GM19193 (cell line): ENCODE data around the gene FXYD5.

Experiments
- POLR2A ChIP-seq: IDR thresholded peaks from 4 replicates; pipeline ENCODE4 v1.6.1; 2011; ENCODE audit not compliant: insufficient read depth, insufficient read length; ENCODE audit errors: extremely low read depth

FXYD5 gene

DNA sequence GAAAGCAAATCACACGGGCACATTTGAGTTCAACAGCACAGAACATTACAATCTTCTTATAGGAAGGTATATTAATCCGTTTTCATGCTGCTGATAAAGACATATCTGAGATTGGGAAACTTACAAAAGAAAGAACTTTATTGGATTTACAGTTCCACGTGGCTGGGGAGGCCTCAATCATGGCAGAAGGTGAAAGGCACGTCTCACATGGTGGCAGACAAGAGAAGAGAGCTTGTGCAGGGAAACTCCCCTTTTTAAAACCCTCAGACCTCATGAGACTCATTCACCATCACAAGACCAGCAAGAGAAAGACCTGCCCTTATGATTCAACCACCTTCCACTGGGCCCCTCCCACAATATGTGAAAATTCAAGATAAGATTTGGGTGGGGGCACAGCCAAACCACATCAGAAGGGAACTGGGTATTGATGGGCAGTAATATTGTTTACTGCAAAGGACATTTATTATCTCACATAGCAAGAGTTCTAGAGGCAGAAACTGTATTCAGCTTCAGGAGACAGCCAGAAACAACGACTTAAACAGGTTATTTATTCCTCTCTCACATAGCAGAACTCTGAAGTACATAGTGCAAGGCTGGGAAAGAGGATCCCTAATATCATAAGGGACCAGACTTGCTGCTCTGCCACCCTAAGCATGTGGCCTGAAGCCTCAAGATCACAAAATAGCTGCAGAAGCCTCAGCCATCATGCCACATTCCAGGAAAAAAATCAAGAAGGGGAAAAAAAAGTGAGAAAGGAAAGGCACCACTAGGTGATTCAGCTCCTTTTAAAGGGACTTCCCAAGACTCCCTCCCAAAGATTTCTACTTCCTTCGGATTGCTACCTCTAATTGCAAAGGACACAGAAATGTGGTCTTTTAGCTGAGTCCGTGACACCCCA is 23.1 kb downstream of the FXYD5 start:
- TF ChIP-seq POLR2A, result no peak

DNA sequence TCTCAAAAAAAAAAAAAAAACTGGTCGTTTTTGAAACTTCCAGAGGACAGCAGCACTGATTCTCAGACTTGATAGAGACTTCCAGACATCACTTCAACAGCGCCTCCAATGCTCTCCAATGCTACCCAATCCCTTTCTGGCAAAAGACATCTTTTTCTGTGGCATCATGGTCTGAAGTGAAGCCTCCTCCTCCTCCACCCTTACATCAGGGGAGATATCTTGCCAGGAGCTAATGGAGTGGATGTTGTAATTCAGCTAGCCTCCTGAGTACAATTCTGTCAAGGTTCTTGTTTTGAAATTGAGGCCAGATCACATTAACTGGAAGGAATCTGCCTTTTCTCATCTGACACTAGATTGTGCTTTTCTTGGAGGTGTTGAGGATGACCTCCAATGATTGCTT is 24.2 kb downstream of the FXYD5 start:
- TF ChIP-seq POLR2A, result no peak

DNA sequence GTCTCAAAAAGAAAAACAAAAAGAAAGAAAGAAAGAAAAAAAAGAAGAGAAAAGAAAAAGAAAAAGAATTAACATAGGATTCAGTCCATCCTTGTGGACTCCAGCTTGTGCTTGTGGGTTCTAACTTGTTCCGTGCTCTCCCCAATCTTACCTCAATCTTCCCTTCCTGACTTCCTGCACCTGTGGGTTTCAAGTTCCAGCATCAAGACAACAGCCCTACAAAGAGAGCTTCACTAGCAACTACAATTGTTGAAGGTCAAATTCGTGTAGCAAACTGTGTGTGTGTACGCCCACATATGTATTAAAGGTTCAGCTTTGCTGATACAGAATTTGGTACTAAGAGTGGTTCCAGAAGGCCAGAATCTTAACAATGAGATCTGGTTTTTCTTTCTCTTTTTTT is 25.3 kb downstream of the FXYD5 start:
- no peak for TF ChIP-seq POLR2A

DNA sequence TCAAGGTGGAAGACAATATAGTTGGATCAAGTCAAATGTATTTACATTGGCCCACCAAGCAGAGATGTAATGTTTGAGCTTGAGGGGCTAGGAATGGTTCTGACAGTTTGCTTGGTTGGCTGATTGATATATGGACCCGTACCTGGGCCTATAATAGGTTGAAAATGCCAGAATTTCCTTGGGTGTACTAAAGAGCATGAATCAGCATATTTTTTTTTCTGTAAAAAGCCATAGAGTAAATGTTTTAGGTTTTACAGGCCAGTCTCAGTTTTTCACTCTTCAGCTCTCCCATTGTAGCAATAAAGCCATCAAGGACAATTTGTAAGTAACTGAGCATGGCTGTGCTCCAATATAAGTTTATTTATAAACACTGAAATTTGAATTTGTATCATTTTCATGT is 26.9 kb downstream of the FXYD5 start:
- TF ChIP-seq POLR2A, result no peak

DNA sequence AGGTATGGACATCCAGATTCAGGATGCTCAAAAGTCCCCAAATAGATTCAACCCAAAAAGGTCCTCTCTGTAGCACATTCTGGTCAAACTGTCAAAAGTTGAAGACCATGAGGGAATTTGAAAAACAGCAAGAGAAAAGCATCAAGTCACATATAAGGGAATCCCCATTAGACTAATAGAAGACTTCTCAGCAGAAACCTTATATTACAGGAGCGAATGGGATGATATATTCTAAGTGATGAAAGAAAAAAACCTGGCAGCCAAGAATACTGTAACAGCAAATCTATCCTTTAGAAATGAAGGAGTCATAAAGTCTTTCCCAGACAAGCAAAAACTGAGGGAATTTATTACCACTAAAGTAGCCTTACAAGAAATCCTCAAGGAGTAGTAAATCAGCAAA is 29.7 kb downstream of the FXYD5 start:
- TF ChIP-seq POLR2A, result no peak

DNA sequence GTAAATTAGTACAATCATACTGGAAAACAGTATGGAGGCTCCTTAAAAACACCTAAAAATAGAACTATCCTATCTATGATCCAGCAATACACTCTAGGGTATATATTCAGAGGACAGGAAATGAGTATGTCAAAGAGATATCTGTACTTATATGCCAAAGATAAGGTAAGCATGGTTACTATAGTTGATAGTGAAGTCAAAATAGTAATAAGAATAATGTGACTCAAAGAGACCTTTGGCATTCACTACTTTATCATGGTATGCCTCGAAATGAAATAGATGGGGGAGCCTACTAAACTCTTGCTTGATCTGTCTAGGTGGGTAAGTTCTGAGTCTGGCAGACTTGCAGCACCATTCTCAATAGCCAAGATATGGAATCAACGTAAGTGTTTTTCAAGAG is 30.3 kb downstream of the FXYD5 start:
- no peak for TF ChIP-seq POLR2A

DNA sequence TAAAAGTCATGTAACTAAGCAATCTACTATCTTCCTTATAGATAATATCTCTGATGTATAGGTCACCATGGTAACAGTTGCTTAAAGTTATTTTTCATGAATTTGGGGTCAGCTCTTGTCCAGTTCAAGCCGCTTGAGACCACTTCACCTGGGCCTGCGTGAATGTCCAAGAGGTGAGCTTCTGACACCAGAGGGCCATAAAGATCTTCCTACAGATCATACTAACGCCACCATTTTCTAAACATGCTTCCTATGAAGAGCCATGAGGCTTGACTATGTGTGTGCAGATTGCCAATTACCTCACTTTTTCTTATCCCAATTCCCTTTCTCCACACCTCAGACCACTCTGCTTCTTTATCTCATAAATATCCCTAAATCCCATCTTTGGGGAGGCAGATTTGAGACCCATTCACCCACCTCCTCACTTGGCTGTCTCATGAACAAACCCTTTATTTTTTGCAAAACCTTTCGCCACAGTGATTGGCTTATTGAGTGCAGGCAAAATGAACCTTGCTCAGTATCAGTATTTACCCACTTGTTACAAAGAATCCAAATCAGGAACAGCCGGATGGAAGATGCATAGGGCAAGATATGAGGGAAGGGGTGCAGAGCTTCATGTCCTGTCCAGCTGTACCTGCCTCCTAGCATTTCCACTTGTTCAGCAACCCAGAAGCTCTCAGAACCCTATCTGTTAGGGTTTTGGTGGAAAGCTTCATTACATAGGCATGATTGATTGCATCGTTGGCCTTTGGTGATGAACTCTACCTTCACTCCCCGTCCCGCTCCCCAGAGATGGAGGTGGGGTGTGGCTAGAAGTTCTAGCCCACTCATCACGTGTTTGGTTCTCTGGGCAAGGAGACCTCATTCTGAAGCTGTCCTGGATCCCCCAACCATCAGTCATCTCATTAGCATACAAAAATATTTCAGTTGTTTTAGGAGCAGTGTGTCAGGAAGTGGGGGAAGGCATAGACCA is 39.8 kb downstream of the FXYD5 start:
- no peak for TF ChIP-seq POLR2A

DNA sequence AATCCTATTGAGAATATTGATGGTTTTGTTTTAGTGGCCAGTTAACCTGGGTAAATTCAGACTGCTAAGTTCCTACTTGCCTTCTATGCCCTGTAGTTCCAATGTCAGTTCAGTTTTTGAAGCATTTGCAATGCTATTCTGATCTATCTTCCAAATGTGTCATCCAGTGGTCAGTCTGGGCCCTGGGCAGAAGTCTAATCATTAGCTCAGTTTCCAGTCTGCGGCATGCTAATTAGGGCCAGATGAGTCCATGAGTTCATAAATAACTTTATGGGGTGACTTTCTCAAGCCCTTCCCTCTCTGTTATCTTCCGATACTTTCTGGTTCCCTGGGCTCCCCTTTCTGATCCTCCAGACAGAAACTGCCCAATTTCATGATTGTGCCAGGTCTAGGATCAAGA is 41.3 kb downstream of the FXYD5 start:
- no peak for TF ChIP-seq POLR2A

DNA sequence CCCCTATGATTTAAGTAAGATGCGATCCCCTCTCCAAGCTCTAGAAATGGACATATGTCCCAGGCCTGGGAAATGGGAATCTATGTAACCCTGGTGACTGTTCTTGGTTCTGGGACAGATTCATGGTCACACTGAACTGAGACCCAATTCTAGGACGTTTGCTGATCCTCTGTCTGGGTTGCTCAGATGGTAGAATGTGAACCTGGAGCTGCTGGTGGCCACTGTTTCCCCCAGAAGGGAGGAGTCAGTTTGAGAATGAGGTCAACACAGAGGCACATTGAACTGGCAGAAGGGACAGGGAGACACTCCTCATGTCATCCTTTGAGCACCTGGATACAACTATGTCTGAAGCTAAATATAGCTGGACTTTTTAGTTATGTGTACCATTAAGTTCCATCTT is 44.9 kb downstream of the FXYD5 start:
- TF ChIP-seq POLR2A, result no peak

DNA sequence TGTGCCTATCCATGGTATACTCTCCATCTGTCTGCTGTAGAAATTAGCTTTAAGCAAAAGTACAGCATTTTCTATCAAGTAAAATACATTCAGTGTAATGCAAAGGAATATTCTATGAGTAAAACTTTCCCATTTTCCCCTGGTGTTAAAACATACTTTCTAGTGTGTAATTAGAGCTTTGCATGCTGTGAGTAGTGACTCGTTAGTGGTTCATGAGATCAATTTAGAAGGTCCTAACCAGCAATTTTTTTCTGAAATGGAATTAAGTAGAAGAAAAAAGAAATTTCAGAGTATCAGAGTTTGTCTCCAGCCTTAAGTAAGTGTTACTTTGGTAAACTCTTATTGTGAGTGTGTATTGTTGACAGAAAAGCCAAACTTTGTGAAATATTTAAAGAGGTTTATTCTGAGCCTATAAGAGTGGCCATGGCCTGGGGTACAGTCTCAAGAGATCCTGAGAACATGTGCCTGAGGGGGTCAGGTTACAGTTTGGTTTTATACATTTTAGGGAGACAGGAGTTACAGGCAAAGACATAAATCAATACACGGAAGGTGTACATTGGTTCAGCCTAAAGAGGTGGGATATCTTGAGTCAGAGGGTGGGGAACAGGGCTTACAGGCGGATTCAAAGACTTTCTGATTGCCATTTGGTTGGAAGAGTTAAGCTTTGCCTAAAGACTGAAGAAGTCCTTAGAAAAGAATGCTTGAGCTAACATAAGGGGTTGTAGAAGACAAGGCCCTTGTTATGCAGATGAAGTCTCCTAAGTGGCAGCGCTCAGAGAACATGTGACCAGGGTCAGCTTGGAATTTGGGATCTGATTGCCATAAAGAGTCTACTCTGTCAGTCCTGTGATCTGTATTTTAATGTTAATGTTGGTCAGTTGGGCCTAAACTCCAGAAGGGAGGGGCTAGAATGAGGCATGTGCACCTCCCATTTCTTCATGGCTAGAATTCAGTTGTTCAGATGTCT is 48.5 kb downstream of the FXYD5 start:
- TF ChIP-seq POLR2A, result no peak

DNA sequence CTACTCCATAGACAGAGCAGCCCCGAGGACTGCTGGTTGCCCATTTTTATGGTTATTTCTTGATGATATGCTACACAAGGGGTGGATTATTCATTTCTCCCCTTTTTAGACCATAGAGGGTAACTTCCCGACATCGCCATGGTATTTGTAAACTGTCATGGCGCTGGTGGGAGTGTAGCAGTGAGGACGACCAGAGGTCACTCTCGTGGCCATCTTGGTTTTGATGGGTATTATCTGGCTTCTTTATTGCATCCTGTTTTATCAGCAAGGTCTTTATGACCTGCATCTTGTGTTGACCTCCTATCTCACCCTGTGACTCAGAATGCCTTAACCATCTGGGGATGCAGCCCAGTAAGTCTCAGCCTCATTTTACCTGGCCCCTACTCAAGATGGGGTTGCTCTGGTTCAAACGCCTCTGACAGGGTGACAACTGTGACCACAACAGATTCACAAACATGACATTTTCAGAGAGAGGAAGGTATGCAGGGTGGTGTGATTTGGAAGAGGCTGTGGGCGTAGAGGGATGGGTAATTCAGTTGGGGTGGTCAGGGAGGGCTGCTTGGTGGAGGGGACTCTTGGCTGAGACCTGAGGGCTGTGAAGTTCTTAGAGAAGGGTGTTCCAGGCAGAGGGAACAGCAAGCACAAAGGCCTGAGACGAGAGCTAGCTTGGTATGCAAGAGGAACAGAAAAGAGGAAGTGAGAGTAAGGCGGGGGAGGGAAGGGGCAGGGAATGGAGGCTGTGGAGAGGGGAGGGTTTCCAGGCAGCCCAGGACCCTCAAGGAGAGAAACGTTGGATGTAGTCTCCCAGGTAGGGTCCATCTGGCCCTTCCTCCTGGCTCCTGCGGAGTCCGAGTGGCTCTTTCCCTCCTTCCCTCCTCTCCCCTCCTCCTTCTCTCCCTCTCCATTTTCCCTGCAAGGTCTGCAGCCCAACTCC is 50.5 kb downstream of the FXYD5 start:
- peak; percentile 42 for TF ChIP-seq POLR2A

DNA sequence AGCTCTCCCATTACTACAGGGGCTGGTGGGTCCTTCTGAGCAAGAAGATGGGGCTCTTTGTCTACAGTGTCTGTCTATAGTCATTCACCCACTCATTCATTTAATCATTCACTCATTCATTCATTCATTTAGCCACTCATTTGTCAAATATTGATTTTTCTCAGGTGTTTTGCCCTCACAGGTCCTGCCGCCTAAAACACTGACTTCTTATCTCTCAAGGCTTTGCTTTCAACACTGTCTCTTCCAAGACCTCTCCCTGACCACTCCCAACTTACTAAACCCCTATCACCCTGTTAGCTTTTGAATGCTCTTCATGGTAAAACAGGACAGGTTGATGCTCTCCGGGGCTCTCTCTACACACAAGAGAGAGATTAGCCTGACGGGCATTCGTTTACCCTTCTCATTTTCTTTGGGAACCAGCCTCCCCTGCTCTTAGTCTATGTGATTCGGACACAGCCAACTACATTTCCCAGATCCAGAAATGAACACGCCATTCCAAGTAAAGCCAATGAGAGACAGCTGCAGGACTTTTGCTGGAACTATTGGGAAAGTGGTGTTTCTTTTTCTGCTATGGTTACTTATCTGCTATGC is 51.3 kb downstream of the FXYD5 start:
- TF ChIP-seq POLR2A, result no peak

DNA sequence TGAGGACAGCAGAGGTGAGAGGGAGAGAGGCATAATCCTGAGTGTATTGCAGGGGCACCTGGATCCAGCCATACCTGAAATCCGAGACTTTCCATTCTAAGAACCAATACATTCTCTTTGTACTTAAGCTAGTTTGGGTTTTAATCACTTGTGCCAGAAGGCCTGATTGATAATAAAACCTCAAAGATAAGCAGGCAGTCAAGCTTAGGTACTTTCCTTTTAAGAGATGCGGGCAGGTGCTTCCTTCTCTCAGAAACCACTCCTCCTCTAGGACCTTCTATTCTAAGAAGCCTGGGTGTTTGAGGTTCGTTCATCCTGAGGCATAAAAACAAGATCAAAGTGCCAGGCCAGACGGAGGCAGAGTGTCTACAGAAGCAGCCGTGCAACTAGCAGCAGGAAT is 51.8 kb downstream of the FXYD5 start:
- peak; percentile 14 for TF ChIP-seq POLR2A
